ENCODE results near the gene CKAP5.

DNA sequence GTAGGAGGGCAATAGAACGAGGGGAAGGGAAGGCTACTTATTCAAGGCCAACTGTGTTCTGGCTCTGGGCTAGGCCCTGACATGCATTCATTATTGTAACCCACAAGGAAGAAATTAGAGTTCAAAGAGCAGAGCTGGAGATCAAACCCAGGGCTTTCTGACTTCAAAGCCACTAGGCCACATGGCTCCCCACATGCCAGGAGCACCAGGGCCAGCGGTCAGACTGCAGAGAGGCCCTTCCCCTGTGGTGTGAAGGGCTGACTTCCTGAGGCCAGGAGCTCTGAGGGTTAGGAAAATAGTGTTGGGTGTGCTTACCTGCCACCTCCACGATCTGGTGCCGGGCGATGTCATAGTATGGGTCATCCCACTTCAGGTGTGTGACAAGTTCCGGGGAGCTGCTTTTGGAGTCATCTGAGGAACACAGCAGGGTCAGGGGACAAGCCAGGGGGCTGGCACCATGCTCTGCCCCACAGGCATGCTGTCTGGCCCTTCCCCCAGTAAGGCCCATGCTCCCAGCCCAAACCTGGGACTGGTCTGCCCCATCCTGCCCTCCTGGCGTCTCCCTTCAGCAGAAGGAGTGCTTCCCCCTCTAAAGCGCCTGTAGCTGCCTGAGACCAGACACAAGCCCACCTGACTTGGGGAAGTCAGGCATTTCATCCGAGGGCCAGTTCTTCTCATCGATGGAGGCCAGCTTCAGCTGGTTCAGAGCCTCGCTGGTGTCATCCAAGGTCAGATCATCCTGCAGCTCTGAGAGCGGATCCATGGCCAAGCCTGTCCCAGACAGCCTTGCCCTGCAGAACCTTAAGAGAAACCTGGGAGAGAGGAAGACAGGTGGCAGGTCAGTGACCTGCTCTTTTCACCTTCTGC lies 150.5 kb downstream of the CKAP5 start:
- TF ChIP-seq POLR2A (IDR thresholded peaks at IDR 0.05) = no peak
- TF ChIP-seq, protein P1, sequence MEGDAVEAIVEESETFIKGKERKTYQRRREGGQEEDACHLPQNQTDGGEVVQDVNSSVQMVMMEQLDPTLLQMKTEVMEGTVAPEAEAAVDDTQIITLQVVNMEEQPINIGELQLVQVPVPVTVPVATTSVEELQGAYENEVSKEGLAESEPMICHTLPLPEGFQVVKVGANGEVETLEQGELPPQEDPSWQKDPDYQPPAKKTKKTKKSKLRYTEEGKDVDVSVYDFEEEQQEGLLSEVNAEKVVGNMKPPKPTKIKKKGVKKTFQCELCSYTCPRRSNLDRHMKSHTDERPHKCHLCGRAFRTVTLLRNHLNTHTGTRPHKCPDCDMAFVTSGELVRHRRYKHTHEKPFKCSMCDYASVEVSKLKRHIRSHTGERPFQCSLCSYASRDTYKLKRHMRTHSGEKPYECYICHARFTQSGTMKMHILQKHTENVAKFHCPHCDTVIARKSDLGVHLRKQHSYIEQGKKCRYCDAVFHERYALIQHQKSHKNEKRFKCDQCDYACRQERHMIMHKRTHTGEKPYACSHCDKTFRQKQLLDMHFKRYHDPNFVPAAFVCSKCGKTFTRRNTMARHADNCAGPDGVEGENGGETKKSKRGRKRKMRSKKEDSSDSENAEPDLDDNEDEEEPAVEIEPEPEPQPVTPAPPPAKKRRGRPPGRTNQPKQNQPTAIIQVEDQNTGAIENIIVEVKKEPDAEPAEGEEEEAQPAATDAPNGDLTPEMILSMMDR (IDR thresholded peaks at IDR 0.05 in 8 of 11, conservative IDR thresholded peaks at IDR 0.05 in 3 of 11) = no peak
- TF ChIP-seq POLR2AphosphoS5 (IDR thresholded peaks at IDR 0.05) = no peak
